M059J (cell line): ENCODE results near the gene POLR2F. TPM values are rescaled to one million over a fixed set of nuclear protein-coding genes. Genes with fewer than 3 reads are reported as not detected.

Source experiments
- DNase-seq: peaks from one replicate; pipeline ENCODE4 v3.0.0-alpha.2; 2012; ENCODE audit warnings: low read depth
- total RNA-seq: library from RNA; depleted of rRNA; stranded (reverse); fragments of >200 nt; shearing (Covaris generic); gene quantifications from 2 replicates; pipeline ENCODE4 v1.2.3, GENCODE V29; 2014; rRNA removed

POLR2F gene
- total RNA-seq, 1 experiment from 2014 or later: 91.6 TPM

GRCh38 chr22:38005943-38006342 is 52.4 kb downstream of the POLR2F start:
- DNase-seq: no peak

GRCh38 chr22:38006906-38007305 is 53.4 kb downstream of the POLR2F start:
- no peak for DNase-seq

GRCh38 chr22:38007330-38007902 is 53.9 kb downstream of the POLR2F start:
- no peak for DNase-seq

- DNase-seq: no peak
Observed at GRCh38 chr22:38009000-38009806, 55.7 kb downstream of the POLR2F start.

- no peak for DNase-seq
Observed at GRCh38 chr22:38012604-38013072, 59.1 kb downstream of the POLR2F start.

GRCh38 chr22:38014083-38014482 is 60.6 kb downstream of the POLR2F start:
- DNase-seq: no peak

- DNase-seq: no peak
Observed at GRCh38 chr22:38016182-38017151, 63.0 kb downstream of the POLR2F start.

GRCh38 chr22:38017272-38017920 is 63.9 kb downstream of the POLR2F start:
- no peak for DNase-seq

- no peak for DNase-seq
Observed at GRCh38 chr22:38017939-38018885, 64.7 kb downstream of the POLR2F start.

Other genes with a start within 250 kb of the POLR2F start
- 18.3 and 26.4 TPM in 2 replicates for gene GCAT, start 145.8 kb upstream of the POLR2F start, total RNA-seq
- not detected in 2 replicates for gene GALR3, start 130.3 kb upstream of the POLR2F start, total RNA-seq
- gene ANKRD54, start 109.4 kb upstream of the POLR2F start, total RNA-seq: 17.0 and 20.6 TPM in 2 replicates
- 136 and 156 TPM in 2 replicates for gene EIF3L, start 104.3 kb upstream of the POLR2F start, total RNA-seq
- 7.1 and 13.7 TPM in 2 replicates for gene MICALL1, start 47.4 kb upstream of the POLR2F start, total RNA-seq
- 0.05 and 0.22 TPM in 2 replicates for gene C22orf23, start 98 bp upstream of the POLR2F start, total RNA-seq
- not detected in 2 replicates for gene SOX10, start 30.9 kb downstream of the POLR2F start, total RNA-seq
- 21.7 and 26.8 TPM in 2 replicates for gene PICK1, start 103.7 kb downstream of the POLR2F start, total RNA-seq
- gene SLC16A8, start 130.5 kb downstream of the POLR2F start, total RNA-seq: not detected in 2 replicates
- gene BAIAP2L2, start 157.0 kb downstream of the POLR2F start, total RNA-seq: not detected in 2 replicates
- 0.96 TPM in 1 of 2 replicates, not detected in the other for gene PLA2G6, start 228.1 kb downstream of the POLR2F start, total RNA-seq
- 9.1 and 13.5 TPM in 2 replicates for gene MAFF, start 248.3 kb downstream of the POLR2F start, total RNA-seq